B cell (primary cell): ENCODE data around the gene PARD3B. TPM values are rescaled to one million over a fixed set of nuclear protein-coding genes. Genes with fewer than 3 reads are reported as not detected.

Source experiments
- ATAC-seq: fragments of 200-7000 bp; cut with Tn5 transposase; one replicate; pipeline ENCODE4 v1.10.0; 2021; ENCODE audit warnings: low read depth, mild to moderate bottlenecking, moderate number of reproducible peaks, moderate library complexity
- CTCF ChIA-PET: fragments of 350-600 bp; sonication (Branson Sonifier 250); formaldehyde crosslinking; loops from one replicate; lab custom pipeline; 2021; ENCODE audit warnings: antibody characterized with exemption, inconsistent platforms; lab: Charles Lee
- POLR2A ChIA-PET: fragments of 350-600 bp; sonication (Branson Sonifier 250); formaldehyde crosslinking; loops from one replicate; lab custom pipeline; 2021; ENCODE audit warnings: antibody characterized with exemption; lab: Charles Lee
- DNase-seq: peaks from one replicate; pipeline ENCODE4 v3.0.0; 2013
- H2AFZ ChIP-seq: 2 replicates; pipeline ENCODE4 v1.6.1; 2012; ENCODE audit warnings: mild to moderate bottlenecking, low read depth, low read length; ENCODE audit not compliant: insufficient read depth, poor library complexity, severe bottlenecking
- H3K27ac ChIP-seq, 2 donors: 1 replicate in 1 of 2; 2 replicates in 1 of 2; pipeline ENCODE4 v1.5.1; 2012 to 2013; ENCODE audit warnings: low read length in 2 of 2, mild to moderate bottlenecking in 2 of 2, moderate library complexity in 1 of 2
- H3K27me3 ChIP-seq, 4 experiments: fragments of 200-600 bp in 1 of 4; sonication (generic) in 1 of 4; replicated peaks in 1 of 4; 1 replicate in 2 of 4; 2 replicates in 2 of 4; pipeline versions ENCODE4 v1.6.1 to v1.7.0; 2013 to 2016; ENCODE audit warnings: low read length in 3 of 4, mild to moderate bottlenecking in 2 of 4, mixed read lengths in 1 of 4, moderate library complexity in 1 of 4; ENCODE audit not compliant: insufficient read depth in 4 of 4, control insufficient read depth in 3 of 4; ENCODE audit errors: control extremely low read depth in 1 of 4
- H3K36me3 ChIP-seq, 2 experiments: replicated peaks in 1 of 2; 1 replicate in 1 of 2; 2 replicates in 1 of 2; pipeline versions ENCODE4 v1.6.1 to v1.7.1; 2013; ENCODE audit warnings: low read length in 1 of 2; ENCODE audit not compliant: insufficient read depth in 2 of 2, control insufficient read depth in 1 of 2; ENCODE audit errors: control extremely low read depth in 1 of 2, extremely low read depth in 1 of 2
- H3K4me1 ChIP-seq, 2 donors: fragments of 200-600 bp in 1 of 2; sonication (generic) in 1 of 2; 1 replicate in 1 of 2; 2 replicates in 1 of 2; pipeline versions ENCODE4 v1.5.1 to v1.6.1; 2013 to 2017; ENCODE audit warnings: low read length in 2 of 2; ENCODE audit not compliant: control insufficient read depth in 2 of 2, insufficient read depth in 2 of 2
- H3K4me2 ChIP-seq: replicated peaks from 2 replicates; pipeline ENCODE3; 2012; ENCODE audit warnings: mild to moderate bottlenecking, low read depth, low read length; ENCODE audit not compliant: poor library complexity, severe bottlenecking
- H3K4me3 ChIP-seq, 5 experiments: fragments of 200-600 bp in 1 of 5; sonication (generic) in 1 of 5; 1 replicate in 3 of 5; 2 replicates in 2 of 5; pipeline versions ENCODE4 v1.5.1 to v1.7.0; 2011 to 2016; ENCODE audit warnings: low read length in 4 of 5, mild to moderate bottlenecking in 4 of 5, low read depth in 2 of 5, control low read depth in 1 of 5, moderate library complexity in 1 of 5; ENCODE audit not compliant: insufficient read depth in 1 of 5; ENCODE audit errors: control extremely low read depth in 1 of 5, extremely low read depth in 1 of 5
- H3K79me2 ChIP-seq: fragments of 200-600 bp; sonication (generic); one replicate; pipeline ENCODE4 v1.6.0; 2016; ENCODE audit warnings: low read length; ENCODE audit not compliant: control insufficient read depth, insufficient read depth
- H3K9ac ChIP-seq: fragments of 200-600 bp; sonication (generic); 2 replicates; pipeline ENCODE4 v1.6.1; 2017; ENCODE audit warnings: mild to moderate bottlenecking, low read length, moderate library complexity
- H3K9me3 ChIP-seq, 3 donors: one replicate each; pipeline versions ENCODE4 v1.6.1 to v1.7.1; 2013; ENCODE audit warnings: low read length in 2 of 3; ENCODE audit not compliant: control insufficient read depth in 2 of 3, insufficient read depth in 1 of 3; ENCODE audit errors: control extremely low read depth in 1 of 3
- H4K20me1 ChIP-seq: 2 replicates; pipeline ENCODE4 v1.6.0; 2012; ENCODE audit warnings: mild to moderate bottlenecking, low read length; ENCODE audit not compliant: insufficient read depth, control insufficient read depth, poor library complexity, severe bottlenecking
- H3K27ac Mint-ChIP-seq: one replicate; pipeline ENCODE4 v1.8.0; 2021; ENCODE audit warnings: mixed read lengths
- H3K27me3 Mint-ChIP-seq: one replicate; pipeline ENCODE4 v1.8.0; 2021; ENCODE audit warnings: mixed read lengths
- H3K4me1 Mint-ChIP-seq: one replicate; pipeline ENCODE4 v1.8.0; 2021; ENCODE audit warnings: mixed read lengths
- H3K4me3 Mint-ChIP-seq: one replicate; pipeline ENCODE4 v1.8.0; 2021; ENCODE audit warnings: mixed read lengths
- H3K9me3 Mint-ChIP-seq: one replicate; pipeline ENCODE4 v1.8.0; 2022; ENCODE audit warnings: mixed read lengths; ENCODE audit not compliant: insufficient read depth
- CTCF ChIP-seq: fragments of 200-600 bp; IDR thresholded peaks from one replicate; pipeline ENCODE4 v1.8.0; 2022; ENCODE audit warnings: antibody characterized with exemption, mild to moderate bottlenecking
- EZH2 ChIP-seq: IDR thresholded peaks from 2 replicates; pipeline ENCODE4 v1.6.1; 2012; ENCODE audit warnings: borderline replicate concordance, low read depth, mild to moderate bottlenecking, moderate library complexity, low read length; ENCODE audit not compliant: insufficient read depth, poor library complexity, severe bottlenecking
- WGBS: methylation state at CpG from one replicate; pipeline ENCODE4 v1.1.5; 2013; ENCODE audit warnings: missing lambda C conversion rate; ENCODE audit not compliant: insufficient coverage; 5-methylcytosine and 5-hydroxymethylcytosine counted together
- intact Hi-C: fragments of 100-400 bp; cut with micrococcal nuclease; formaldehyde crosslinking; loops from one replicate; pipeline ENCODE4 v1.10.0; 2022
- polyA plus RNA-seq: library from polyadenylated mRNA; depleted of rRNA; stranded (reverse); fragments of >200 nt; gene quantifications from 2 replicates; pipeline ENCODE4 v1.2.3, GENCODE V29; 2012
- total RNA-seq, 2 donors: library from RNA; stranded (reverse); fragments of 120-200 nt in 1 of 2; gene quantifications; 1 replicate in 1 of 2; 2 replicates in 1 of 2; pipeline versions ENCODE4 v1.2.3 to v1.2.4, GENCODE V29; 2013 to 2022

The PARD3B gene
- total and polyA plus RNA-seq, 2 donors (not counting 1 experiment from before 2014, with no cell fraction given), result not detected

GRCh38 chr2:205321231-205321630 lies 776.0 kb downstream of the PARD3B start:
- H3K4me3 ChIP-seq, result no peak overlapping the region
- H3K27me3 ChIP-seq, result peaks cover 0 to 2% (median 0%) of the 10 kb centered on the region in 4 experiments
- no peak overlapping the region for H2AFZ ChIP-seq
- H3K27me3 Mint-ChIP-seq, result peaks cover 9% of the 10 kb centered on the region
- peaks cover 3% of the 10 kb centered on the region for H3K9me3 Mint-ChIP-seq
- H3K9me3 ChIP-seq, result no peaks in the 10 kb centered on the region
- H3K9ac ChIP-seq, result no peak overlapping the region
- peaks cover 4% of the 10 kb centered on the region in 2 donors for H3K4me1 ChIP-seq
- 100% methylated on average over 1 of the region's 2 CpGs for WGBS
- intact Hi-C loops, result no loop called here
- H3K27ac Mint-ChIP-seq, result no peak overlapping the region
- CTCF ChIA-PET, result no interaction called here
- ATAC-seq, result no peak
- H3K79me2 ChIP-seq, result no peaks in the 10 kb centered on the region
- no peaks in the 10 kb centered on the region for H4K20me1 ChIP-seq
- no peak overlapping the region for H3K4me3 Mint-ChIP-seq
- no peak overlapping the region for H3K4me2 ChIP-seq
- no peaks in the 10 kb centered on the region for H3K36me3 ChIP-seq
- no peak for TF ChIP-seq EZH2
- no peak for TF ChIP-seq CTCF
- DNase-seq, result no peak
- POLR2A ChIA-PET, result no interaction called here
- no peak overlapping the region for H3K27ac ChIP-seq
- peaks cover 10% of the 10 kb centered on the region for H3K4me1 Mint-ChIP-seq

- peaks cover 3% of the 10 kb centered on the region for H3K9me3 Mint-ChIP-seq
- no peak overlapping the region for H3K4me2 ChIP-seq
- H3K4me3 ChIP-seq, result no peak overlapping the region
- H3K36me3 ChIP-seq, result no peaks in the 10 kb centered on the region
- ATAC-seq (no peak), DNase-seq (no peak)
- peaks cover 4% of the 10 kb centered on the region in 2 donors for H3K4me1 ChIP-seq
- intact Hi-C loops, result no loop called here
- ChIA-PET CTCF (no interaction called here), POLR2A (no interaction called here)
- peaks cover 6% of the 10 kb centered on the region for H3K27me3 Mint-ChIP-seq
- TF ChIP-seq EZH2 (no peak), CTCF (no peak)
- no peaks in the 10 kb centered on the region for H3K79me2 ChIP-seq
- no peaks in the 10 kb centered on the region for H4K20me1 ChIP-seq
- H3K27ac ChIP-seq, result no peak overlapping the region
- no peak overlapping the region for H3K4me3 Mint-ChIP-seq
- no peak overlapping the region for H2AFZ ChIP-seq
- H3K27me3 ChIP-seq, result peaks cover 0 to 2% (median 0%) of the 10 kb centered on the region in 4 experiments
- no peaks in the 10 kb centered on the region for H3K9me3 ChIP-seq
- no peak overlapping the region for H3K9ac ChIP-seq
- no CpG with 5 or more reads among the region's 2 CpGs for WGBS
- no peak overlapping the region for H3K27ac Mint-ChIP-seq
- peaks cover 10% of the 10 kb centered on the region for H3K4me1 Mint-ChIP-seq
These were observed 778.7 kb downstream of the PARD3B start for GRCh38 chr2:205323929-205324328.
